ENCODE results near the gene NPW.

Gene NPW

DNA sequence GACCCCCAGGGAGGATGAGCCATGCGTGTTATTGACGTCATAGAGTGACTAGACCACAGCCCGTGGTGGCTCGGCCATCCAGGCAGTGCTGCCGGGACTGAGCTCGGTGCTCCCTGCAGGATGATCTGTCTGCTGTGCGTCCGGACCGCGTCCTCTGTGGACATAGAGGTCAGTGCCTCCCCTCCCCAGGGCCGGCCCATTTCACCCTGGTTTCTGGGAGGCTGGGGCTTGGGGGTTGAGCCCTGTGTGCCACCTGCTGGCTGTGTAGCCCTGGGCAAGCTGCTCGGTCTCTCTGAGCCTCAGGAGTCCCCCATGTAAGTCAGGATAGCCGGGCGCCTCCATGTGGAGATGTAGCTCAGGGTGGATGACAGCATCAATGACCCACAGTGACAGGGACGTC lies 36.5 kb downstream of the NPW start:
- peak; percentile 14 for DNase-seq

DNA sequence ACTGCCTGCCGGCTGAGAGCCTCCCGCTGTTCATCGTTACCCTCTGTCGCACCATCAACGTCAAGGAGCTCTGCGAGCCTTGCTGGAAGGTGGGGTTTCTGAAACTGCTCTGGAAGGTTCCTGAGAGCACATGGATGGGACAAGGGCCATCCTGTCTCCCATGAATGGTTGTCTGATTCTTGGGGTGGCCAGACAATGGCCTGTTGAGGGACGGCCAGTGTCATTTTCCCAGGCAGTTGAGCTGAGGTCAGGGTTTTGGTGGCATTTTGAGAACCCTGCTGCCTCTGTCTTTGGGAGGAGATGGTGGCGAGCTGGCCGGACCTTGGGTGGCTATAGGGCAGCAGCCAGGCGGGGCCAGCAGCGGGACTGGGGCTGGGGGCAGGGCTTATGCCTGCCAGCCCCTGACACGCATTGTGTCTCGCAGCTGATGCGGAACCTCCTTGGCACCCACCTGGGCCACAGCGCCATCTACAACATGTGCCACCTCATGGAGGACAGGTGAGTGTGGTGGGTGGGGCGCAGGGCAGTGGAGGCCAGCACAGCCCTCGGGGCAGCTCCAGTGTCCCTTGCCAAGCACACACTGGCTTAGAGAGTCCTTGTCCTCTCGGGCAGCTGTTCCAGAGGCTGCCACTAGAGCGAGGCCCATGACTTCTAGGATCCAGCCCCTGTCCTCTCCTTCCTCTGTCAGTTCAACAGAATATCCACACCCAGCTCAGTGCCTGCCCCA lies 37.3 kb downstream of the NPW start:
- DNase-seq: peak; percentile 41

DNA sequence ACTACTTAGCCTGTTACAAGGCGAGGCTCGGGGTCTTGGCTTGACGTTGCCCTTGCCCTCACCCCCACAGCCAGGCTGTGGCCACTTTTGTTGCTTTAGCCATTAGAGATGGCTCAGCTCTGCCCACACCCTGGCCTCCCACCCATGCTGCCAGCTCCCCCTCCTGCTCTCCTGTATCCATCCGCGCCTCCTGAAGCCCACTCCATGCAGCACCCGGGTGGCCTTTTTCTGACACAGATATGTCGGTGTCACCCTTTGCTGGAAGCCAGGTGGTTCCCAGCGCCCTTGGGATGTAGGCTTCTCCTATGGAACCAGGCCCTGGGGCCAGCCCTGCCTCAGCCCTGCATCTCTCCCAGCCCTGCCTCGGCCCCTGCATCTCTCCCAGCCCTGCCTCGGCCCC lies 37.9 kb downstream of the NPW start:
- DNase-seq: no peak

DNA sequence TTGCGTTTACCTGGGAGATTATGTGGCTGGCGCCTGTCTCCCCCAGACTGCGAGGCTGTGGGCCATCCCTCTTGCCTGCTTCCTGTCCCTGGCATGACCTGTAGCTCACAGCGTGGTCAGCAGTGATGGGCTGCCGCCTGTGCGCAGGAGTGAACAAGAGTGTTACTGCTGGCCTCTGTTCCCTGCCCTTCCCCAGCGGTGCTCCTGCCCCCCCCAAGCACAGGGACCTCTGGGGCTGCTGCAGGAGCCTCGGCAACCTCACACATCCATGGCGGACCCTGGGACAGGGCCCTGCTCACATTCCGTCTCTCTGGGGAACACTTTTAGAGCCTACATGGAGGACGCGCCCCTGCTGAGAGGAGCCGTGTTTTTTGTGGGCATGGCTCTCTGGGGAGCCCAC lies 38.8 kb downstream of the NPW start:
- no peak for DNase-seq

DNA sequence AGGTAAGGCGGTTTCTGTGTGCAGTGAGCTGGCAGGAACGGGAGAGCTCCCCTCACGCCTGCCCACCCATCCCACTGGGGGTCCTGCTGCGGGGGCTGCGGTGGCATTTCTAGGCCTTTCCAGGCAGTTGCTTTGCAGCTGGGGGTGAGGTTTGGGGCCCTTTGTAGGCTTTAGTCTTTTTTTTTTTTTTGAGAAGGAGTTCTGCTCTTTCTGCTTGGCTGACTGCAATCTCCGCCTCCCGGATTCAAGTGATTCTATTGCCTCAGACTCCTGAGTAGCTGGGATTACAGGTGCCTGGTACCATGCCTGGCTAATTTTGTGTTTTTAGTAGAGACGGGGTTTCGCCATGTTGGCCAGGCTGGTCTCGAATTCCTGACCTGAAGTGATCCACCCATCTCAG lies 39.3 kb downstream of the NPW start:
- no peak for DNase-seq

DNA sequence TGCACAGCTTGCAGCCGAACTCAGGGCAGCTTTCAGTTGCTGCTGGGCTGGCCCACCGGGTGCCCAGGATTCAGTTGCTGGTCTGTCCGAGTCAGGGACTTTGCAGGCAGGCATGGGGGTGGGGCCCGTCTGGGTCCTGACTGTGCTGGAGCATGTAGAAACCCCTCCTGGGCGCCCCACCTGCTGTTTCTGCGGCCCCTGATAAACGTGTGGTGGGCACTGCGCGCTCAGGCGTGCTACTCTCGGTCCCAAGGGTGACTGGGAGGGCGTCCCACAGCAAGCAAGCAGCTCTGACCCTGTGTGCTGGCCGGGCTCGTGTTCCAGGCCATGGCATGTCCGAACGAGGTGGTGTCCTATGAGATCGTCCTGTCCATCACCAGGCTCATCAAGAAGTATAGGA lies 40.8 kb downstream of the NPW start:
- DNase-seq: no peak

DNA sequence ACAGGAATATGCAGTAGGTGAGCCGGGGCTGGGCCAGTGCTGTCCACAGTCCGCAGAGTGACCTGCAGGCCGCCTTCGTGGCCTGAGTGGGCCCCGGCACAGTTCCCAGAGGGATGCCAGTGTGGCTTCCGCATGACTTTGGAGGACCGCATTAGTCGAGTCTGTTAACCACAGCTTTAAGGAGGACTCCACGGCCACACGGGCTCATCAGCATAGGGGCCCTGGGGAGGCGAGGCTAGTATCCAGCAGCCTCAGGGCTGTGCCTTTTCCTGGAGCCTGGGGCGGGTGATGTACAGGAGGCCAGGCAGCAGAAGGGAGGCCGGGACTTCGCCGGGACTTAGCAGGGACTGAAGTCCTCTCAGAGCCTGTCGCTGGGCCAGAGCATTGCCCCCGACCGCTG lies 41.4 kb downstream of the NPW start:
- no peak for DNase-seq

DNA sequence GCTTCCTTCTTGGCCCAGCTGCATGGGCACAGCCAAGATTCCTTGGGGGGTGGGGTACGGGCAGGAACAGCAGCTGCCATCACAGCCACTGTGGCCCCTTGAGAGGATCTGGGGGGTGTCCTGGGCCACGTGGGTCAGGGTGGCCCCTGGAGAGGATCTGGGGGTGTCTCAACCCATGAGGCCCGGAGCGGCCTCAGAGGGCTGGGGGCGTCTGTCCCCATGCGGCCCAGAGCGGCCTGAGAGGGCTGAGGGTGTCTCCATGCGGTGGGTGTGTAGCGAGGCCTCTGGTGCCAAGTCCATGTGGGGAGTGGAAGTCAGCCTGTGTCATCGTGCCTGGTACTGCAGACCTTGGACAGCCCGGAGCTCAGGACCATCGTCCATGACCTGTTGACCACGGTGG lies 41.9 kb downstream of the NPW start:
- DNase-seq: no peak

DNA sequence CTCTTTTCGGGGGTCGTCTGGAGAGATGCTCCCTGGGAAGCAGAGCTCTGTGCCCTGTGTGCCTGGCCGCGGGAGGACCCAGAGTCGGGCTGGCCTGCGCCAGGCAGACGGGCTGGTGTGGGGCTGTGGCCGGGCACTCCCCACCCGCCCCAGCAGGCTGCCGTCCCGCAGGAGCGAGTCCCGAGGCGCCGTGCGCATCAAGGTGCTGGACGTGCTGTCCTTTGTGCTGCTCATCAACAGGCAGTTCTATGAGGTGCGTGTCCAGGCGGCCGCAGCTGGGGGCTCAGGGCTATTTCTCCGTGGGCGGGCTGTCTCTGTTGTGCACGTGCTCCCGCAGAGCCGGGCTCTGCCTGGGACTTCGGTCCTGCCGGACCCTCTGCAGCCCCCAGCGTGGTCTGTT lies 43.2 kb downstream of the NPW start:
- DNase-seq: no peak

DNA sequence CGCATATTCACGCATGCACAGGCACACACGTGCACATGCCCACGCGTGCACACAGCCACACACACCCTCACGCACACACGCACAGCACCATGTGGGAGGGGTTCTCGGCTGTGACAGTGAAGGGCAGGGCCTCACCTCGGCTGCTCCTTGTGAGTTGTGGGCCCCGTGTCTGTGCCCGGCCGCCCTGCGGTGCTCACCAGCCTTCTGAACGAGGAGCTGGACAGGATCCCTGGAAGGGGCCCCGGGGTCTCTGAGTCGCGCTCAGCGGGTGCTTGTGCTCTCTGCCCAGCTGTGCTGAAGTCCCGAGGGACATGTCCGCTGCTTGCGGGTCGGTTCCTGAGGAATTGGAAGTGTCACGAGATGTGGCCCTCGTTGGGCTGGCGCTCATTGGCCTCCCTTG lies 44.3 kb downstream of the NPW start:
- no peak for DNase-seq

DNA sequence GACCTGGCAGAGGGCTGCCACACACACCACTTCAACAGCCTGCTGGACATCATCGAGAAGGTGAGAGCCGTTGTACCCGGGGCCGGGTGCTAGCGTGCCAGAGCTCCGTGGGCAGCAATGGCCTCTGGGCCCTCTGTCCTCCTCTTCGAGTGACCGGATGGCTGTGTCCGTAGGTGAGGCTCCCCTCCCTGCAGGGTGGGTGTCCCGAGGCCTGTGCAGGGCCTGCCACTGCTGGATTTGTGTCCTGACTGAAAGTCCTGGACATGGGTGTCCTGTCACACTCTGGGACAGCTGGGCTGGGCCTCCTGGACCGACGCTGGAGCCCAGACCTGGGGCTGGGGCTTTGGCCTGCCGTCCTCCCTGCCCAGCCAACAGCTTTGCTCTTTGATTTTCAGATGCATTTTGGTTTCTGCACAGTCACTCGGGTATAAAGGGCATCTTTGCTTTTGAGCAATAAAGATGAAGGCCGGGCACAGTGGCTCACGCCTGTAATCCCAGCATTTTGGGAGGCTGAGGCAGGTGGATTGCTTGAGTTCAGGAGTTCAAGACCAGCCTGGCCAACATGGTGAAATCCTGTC lies 44.9 kb downstream of the NPW start:
- no peak for DNase-seq

DNA sequence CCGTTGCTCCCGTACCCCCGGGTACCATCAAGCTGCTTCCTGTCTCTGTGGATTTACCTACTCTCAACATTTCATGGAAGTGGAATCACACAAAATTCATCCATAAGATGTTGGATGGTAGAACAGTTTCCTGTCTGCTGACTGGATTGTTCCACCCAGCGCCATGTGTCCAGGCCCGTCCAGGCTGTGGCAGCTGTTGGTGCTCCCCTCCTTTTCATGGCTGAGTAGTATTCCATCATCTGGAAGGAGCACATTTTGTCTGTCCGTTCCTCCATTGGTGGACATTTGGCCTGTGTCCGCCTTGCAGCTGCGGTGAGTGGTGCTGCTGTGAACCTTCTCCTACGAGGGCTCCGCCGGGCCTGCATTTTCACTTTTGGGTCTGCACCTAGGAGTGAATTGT lies 46.6 kb downstream of the NPW start:
- DNase-seq: no peak
